Suprapubic skin (tissue), 4 donors: ENCODE results near the gene PODXL.

ENCODE experiments used
- EP300 ChIP-seq: sonication (generic); formaldehyde crosslinking; IDR thresholded peaks from one replicate; pipeline ENCODE4 v1.6.1; 2017; ENCODE audit warnings: antibody characterized with exemption
- POLR2A ChIP-seq, 2 donors: fragments of 450-650 bp; IDR thresholded peaks; one replicate each; pipeline ENCODE4 v1.6.1; 2017; ENCODE audit warnings: antibody characterized with exemption in 2 of 2, mild to moderate bottlenecking in 2 of 2, moderate library complexity in 2 of 2
- POLR2AphosphoS5 ChIP-seq, 3 donors: sonication (generic); formaldehyde crosslinking; IDR thresholded peaks; one replicate each; pipeline ENCODE4 v1.6.1; 2017; ENCODE audit warnings: antibody characterized with exemption in 3 of 3
- TF ChIP-seq, protein P1 (sequence below), 2 donors: fragments of 200-600 bp in 1 of 2; fragments of 450-650 bp in 1 of 2; sonication (generic) in 1 of 2; IDR thresholded peaks; one replicate each; pipeline ENCODE4 v1.5.1; 2016 to 2019; ENCODE audit warnings: antibody characterized with exemption in 2 of 2, mild to moderate bottlenecking in 1 of 2, moderate library complexity in 1 of 2

DNA sequence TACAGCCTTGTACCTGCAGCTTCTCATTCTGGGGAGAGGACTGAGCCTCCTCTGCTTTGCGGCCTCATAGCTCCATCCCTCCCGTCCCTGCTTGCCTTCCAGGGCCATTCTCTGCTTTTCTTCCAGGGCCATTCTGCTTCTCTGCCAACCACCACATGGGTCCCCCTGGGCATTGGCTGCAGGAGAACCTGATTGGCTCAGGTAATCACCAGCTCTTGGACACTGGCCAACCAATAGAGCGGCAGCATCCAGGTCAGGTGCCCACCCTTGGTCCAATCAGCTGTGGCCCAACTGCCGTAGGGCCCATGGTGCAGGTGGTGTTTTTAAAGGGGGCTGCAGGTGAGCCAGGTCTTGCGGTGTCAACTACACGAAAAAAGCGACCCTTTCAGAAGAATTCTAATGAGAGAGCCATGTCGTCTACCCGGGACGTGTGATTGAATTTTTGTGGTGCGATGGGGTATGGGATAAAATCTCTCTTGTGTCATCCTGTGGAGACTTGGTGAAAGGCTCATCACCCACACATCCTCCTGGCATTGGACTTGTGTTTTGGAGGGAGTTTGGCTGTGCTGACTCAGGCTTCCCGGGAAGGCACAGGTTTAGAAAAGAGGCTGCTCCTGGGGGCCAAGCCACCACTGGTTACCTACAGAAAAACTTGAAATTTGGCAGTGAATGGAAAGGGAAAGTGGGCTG, 46.0 kb upstream of the PODXL start:
- TF ChIP-seq, protein P1, sequence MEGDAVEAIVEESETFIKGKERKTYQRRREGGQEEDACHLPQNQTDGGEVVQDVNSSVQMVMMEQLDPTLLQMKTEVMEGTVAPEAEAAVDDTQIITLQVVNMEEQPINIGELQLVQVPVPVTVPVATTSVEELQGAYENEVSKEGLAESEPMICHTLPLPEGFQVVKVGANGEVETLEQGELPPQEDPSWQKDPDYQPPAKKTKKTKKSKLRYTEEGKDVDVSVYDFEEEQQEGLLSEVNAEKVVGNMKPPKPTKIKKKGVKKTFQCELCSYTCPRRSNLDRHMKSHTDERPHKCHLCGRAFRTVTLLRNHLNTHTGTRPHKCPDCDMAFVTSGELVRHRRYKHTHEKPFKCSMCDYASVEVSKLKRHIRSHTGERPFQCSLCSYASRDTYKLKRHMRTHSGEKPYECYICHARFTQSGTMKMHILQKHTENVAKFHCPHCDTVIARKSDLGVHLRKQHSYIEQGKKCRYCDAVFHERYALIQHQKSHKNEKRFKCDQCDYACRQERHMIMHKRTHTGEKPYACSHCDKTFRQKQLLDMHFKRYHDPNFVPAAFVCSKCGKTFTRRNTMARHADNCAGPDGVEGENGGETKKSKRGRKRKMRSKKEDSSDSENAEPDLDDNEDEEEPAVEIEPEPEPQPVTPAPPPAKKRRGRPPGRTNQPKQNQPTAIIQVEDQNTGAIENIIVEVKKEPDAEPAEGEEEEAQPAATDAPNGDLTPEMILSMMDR (IDR thresholded peaks at IDR 0.05), result no peak
- TF ChIP-seq POLR2AphosphoS5 (IDR thresholded peaks at IDR 0.05) (no peak), POLR2A (IDR thresholded peaks at IDR 0.05) (no peak), EP300 (no peak)
